Skeletal muscle satellite cell (primary cell): ENCODE results near the gene FNBP1L.
"Not testable (repeated sequence)": the region's sequence is repeated elsewhere in the genome, so short reads cannot be mapped to it uniquely, and the experiment has no call there.

ENCODE experiments used
- H3K27me3 ChIP-seq: 2 replicates; pipeline ENCODE4 v1.7.0; 2013; ENCODE audit warnings: low read length; ENCODE audit not compliant: control insufficient read depth, insufficient read depth
- H3K36me3 ChIP-seq: 2 replicates; pipeline ENCODE4 v1.7.0; 2013; ENCODE audit warnings: mild to moderate bottlenecking, control low read depth, low read length; ENCODE audit not compliant: insufficient read depth
- H3K4me1 ChIP-seq: 2 replicates; pipeline ENCODE4 v1.7.0; 2013; ENCODE audit warnings: low read length; ENCODE audit not compliant: control insufficient read depth, insufficient read depth
- H3K4me2 ChIP-seq: 2 replicates; pipeline ENCODE4 v1.7.0; 2013; ENCODE audit warnings: mild to moderate bottlenecking, low read length
- H3K4me3 ChIP-seq: 2 replicates; pipeline ENCODE4 v1.7.0; 2013; ENCODE audit warnings: low read length
- H3K9ac ChIP-seq: 2 replicates; pipeline ENCODE4 v1.7.0; 2013; ENCODE audit warnings: mild to moderate bottlenecking, low read depth, low read length, moderate library complexity
- H3K9me3 ChIP-seq: replicated peaks from 2 replicates; pipeline ENCODE4 v1.7.0; 2013; ENCODE audit warnings: mild to moderate bottlenecking, control low read depth, low read length

The FNBP1L gene

DNA sequence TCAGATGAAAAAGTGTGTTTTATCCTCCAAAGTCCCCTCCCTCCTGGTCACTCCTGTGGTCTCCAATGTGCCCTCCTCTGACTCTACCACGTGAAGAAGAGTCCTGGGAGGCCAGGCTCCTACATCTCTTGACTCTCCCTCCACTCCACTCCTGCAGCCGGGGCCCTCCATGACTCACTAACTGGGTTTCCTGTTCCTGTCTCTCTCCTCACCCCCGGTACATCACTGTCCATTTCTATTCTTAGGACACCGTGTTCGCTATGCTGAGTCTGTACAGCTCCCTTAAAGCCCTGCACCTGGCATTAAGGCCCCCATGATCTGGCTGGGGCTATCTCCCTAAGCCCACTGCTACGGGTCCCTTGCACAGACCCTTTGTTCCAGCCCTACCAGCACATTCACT, 140.3 kb downstream of the FNBP1L start:
- H3K27me3 ChIP-seq: no peaks in the 10 kb centered on the region
- peaks cover 86% of the 10 kb centered on the region for H3K36me3 ChIP-seq
- H3K9ac ChIP-seq: no peak overlapping the region
- H3K4me1 ChIP-seq: peaks cover 46% of the 10 kb centered on the region
- no peaks in the 10 kb centered on the region for H3K9me3 ChIP-seq
- H3K4me2 ChIP-seq: no peak overlapping the region
- no peak overlapping the region for H3K4me3 ChIP-seq

DNA sequence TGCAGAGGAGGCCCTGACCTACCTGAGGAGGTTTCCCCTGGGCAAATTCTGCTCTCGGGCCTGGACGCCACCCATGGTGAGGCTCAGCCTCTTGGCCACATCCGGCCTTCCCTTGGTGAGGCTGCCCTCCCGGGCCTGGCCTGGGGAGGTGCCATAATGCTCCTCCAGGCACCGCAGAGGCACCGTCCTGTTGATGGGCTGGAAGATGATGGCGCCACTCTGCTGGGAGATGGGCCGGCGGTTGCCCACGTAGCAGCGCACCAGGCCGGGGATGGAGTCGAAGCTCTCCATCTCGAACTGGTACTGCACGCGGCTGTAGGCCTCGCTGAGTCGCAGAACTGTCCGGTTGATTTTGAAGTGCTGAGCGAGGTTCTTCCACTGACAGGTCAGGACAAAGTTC, 141.0 kb downstream of the FNBP1L start:
- no peak overlapping the region for H3K4me3 ChIP-seq
- H3K27me3 ChIP-seq: no peaks in the 10 kb centered on the region
- H3K36me3 ChIP-seq: peaks cover 83% of the 10 kb centered on the region
- no peaks in the 10 kb centered on the region for H3K9me3 ChIP-seq
- H3K4me2 ChIP-seq: no peak overlapping the region
- H3K4me1 ChIP-seq: peaks cover 49% of the 10 kb centered on the region
- H3K9ac ChIP-seq: no peak overlapping the region

DNA sequence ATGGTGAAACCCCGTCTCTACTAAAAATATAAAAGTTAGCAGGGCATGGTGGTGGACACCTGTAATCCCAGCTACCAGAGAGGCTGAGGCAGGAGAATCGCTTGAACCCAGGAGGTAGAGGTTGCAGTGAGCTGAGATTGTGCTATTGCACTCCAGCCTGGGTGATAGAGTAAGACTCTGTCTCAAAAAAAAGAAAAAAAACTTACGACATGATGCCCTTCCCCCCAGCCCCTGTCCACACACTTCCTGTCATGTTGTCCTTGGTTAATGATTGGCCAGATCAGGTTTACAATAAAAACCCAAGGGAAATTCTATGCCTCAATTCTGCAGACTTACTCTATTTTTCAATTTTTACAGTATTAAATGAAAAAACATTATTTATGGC, 143.4 kb downstream of the FNBP1L start:
- peaks cover 69% of the 10 kb centered on the region for H3K36me3 ChIP-seq
- H3K4me3 ChIP-seq, H3K27me3 ChIP-seq, H3K9ac ChIP-seq, H3K9me3 ChIP-seq, H3K4me2 ChIP-seq: not testable (repeated sequence)
- H3K4me1 ChIP-seq: peaks cover 65% of the 10 kb centered on the region

DNA sequence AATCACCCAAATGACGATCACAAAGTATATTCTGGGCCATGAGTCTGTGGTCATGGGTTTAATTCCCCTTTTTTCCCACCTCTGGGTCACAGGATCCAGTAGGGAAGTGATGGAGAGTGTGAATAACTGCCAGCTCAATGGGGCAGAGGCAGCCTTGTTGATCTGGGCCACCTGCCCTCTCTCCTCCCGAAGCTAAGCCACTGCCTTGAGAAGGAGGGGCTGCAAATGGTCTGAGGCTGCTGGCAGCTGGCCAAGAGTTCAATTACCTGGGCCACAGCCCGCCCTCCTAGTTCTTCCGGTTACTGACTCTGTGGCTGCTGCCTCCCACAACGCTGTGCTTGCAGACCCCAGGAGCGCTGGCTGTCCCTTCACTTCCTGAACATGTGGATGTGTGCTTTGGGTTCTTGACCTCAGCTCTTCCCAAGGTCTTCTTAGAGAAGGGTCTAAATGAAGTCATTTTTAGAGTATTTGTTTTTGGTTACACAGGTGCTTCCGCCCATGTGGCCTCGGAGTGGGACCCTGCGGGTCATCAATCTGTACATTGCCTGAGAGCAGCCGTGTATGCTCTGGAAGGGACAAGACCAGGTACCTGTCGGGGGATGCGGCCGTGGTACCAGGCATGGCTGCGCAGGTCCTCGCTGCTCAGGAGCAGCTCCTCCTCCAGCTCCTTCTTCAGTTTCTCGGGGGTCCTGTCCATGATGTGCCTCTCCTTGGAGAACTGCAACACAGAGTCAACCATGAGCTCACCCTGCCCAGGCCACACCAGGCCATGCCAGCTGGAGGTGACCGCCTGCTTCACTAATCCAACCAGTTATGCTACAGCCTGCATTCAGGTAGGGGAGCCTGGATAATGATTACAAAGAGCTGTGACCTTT, 144.0 kb downstream of the FNBP1L start:
- H3K4me3 ChIP-seq: no peak overlapping the region
- H3K9me3 ChIP-seq: no peaks in the 10 kb centered on the region
- H3K4me1 ChIP-seq: peaks cover 70% of the 10 kb centered on the region
- no peak overlapping the region for H3K4me2 ChIP-seq
- no peak overlapping the region for H3K9ac ChIP-seq
- H3K27me3 ChIP-seq: no peaks in the 10 kb centered on the region
- H3K36me3 ChIP-seq: peaks cover 67% of the 10 kb centered on the region

DNA sequence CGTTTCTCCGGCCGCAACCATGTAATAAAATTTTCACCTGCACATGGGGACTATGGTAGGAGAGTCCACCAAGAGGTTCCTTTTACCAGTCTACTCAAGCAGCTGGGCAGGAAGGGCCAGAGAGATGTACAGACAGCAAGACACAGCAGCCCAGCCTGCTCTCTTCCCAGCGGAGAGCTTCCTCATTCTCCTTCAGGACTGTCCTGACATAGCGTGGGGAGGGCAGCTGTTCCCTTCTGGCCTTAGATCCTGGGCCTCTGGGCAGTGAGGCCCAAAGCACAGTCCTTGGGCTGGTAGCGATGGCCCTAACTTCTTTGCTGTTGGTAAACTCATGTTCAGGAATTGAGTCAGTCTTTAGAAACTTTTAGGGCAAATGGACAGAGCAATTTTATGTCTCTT, 144.6 kb downstream of the FNBP1L start:
- Histone ChIP-seq H3K4me3 (no peak overlapping the region), H3K36me3 (peaks cover 61% of the 10 kb centered on the region), H3K27me3 (no peaks in the 10 kb centered on the region), H3K9ac (no peak overlapping the region), H3K9me3 (no peaks in the 10 kb centered on the region), H3K4me2 (no peak overlapping the region), H3K4me1 (peaks cover 70% of the 10 kb centered on the region)

DNA sequence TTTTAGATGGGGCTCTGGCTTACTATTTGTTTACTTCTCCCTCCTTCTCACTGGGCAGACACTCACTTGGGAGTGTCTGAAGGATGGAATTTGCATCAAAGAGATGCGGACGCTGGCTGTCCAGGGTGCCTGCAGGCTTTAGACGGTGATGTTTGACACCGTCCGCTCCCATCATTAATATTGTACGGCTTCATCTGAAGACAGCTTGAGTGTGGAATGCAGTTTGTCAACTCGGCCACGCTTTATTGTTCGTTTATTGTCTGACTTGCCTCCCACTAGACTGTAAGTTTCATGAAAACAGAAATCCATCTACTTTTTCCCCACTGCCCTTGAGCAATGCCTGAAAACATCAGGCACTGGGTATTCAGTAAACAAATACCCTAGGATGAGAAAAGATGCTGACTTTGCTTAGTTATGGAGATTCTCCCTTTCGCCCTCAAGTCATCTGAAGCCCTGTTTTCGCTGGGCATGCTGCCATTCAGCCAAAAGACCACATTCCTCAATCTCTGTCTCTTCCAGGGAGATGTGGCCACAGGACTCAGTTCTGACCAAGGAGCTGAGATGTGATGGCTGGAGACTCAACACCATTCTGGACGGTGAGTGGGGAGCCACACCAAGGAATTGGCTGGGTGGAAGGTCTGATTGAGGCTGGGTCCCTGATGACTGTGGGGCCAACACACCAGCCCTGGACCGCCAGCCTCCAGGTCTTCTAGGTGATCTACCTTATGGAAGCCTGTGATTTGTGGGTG, 146.1 kb downstream of the FNBP1L start:
- H3K4me2 ChIP-seq: no peak overlapping the region
- H3K4me3 ChIP-seq: no peak overlapping the region
- H3K9ac ChIP-seq: no peak overlapping the region
- H3K4me1 ChIP-seq: peaks cover 70% of the 10 kb centered on the region
- peaks cover 46% of the 10 kb centered on the region for H3K36me3 ChIP-seq
- no peaks in the 10 kb centered on the region for H3K27me3 ChIP-seq
- H3K9me3 ChIP-seq: no peaks in the 10 kb centered on the region

DNA sequence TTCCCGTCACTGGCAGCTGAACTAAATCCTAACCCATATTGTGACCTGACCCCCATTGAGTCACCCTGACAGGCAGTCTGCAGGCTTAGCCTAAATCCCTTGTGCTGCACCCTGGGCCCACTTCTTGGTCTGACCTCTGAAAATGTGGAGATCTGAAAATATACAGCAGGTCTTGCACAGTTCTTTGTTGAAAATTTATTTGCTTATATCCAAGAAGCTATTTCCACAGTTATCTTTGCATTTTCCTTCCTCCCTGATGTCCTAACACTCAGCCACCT, 146.6 kb downstream of the FNBP1L start:
- H3K9ac ChIP-seq: no peak overlapping the region
- H3K27me3 ChIP-seq: no peaks in the 10 kb centered on the region
- H3K9me3 ChIP-seq: no peaks in the 10 kb centered on the region
- peaks cover 72% of the 10 kb centered on the region for H3K4me1 ChIP-seq
- no peak overlapping the region for H3K4me2 ChIP-seq
- H3K36me3 ChIP-seq: peaks cover 41% of the 10 kb centered on the region
- H3K4me3 ChIP-seq: no peak overlapping the region

DNA sequence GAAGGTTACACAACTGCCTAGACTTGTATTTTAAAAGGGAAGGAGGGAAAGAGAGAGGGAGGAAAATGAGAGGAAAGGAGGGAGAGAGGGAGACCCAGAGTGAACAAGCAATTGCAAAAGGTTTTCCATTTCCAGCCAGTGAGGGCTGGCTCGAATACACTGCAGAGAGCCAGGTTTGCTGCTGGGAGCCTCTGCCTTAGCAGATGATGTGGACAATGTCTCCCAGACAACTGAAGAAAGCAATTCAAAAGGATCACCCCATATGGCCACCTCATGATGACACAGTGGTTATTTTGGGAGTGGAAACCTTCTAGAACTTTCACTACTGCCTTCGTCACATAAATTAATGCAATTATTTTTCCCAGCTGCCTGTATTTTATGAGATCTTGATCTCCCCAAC, 147.3 kb downstream of the FNBP1L start:
- H3K36me3 ChIP-seq: peaks cover 33% of the 10 kb centered on the region
- H3K9ac ChIP-seq: peak overlapping the region; percentile 18
- H3K4me2 ChIP-seq: no peak overlapping the region
- H3K9me3 ChIP-seq: no peaks in the 10 kb centered on the region
- peaks cover 68% of the 10 kb centered on the region for H3K4me1 ChIP-seq
- no peaks in the 10 kb centered on the region for H3K27me3 ChIP-seq
- H3K4me3 ChIP-seq: no peak overlapping the region

DNA sequence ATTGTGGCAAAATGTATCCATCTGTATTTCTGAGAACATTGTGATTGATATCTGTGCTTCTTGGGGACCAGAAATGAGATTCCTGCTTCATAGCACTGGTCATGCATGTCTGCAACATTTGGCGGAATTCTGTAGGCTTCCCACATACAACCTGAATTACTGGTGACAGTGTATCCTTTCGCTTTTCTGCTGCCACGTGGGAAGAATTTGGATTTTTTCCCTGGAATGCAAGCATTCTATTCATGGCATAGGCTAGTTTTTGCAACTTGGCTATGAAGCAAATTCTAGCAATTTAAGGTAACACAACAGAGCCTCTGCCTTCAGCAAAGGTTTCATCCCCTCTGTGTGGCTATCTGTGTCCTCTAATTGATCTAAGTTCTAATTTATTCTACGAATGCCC, 147.8 kb downstream of the FNBP1L start:
- Histone ChIP-seq H3K9ac (peak overlapping the region; percentile 4), H3K4me1 (peaks cover 69% of the 10 kb centered on the region), H3K36me3 (peaks cover 29% of the 10 kb centered on the region), H3K4me3 (no peak overlapping the region), H3K9me3 (no peaks in the 10 kb centered on the region), H3K4me2 (no peak overlapping the region), H3K27me3 (no peaks in the 10 kb centered on the region)

DNA sequence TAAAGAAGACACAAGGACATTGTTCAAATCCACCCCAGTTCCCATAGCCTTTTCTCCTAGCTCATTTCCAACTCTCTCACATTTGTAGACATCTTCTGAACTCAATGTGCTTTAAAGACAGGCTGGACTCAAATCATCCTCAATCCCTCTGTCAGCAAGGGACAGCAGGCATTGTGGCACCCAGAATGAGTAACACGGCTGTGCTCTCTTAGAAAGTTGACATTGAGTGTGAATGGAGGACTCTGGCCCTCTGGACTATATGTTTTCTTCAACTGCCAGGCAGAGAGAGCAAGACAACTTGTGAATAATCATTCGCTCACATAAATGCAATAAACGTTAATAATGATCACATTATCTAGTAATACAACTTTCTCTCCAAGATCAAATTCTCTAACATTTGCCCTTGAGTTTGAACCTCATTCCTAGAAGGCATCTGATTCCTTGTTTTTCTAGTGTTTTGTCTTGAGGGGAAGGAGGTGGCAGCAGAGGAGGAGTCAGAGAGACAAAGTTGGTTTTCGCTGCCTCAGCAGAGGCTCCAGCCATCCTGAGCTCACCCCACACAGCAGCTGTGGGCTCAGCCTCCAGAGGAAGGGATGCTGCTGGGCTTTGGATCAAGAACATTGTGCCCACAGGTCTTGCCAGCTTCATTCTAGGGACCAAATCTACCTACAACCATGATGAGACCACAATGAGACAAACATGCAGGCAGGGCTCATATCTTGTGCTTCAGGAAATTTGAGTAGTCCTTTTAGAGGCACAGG, 148.6 kb downstream of the FNBP1L start:
- Histone ChIP-seq H3K4me1 (peaks cover 66% of the 10 kb centered on the region), H3K9me3 (no peaks in the 10 kb centered on the region), H3K4me2 (no peak overlapping the region), H3K36me3 (peaks cover 25% of the 10 kb centered on the region), H3K9ac (no peak overlapping the region), H3K4me3 (no peak overlapping the region), H3K27me3 (no peaks in the 10 kb centered on the region)

DNA sequence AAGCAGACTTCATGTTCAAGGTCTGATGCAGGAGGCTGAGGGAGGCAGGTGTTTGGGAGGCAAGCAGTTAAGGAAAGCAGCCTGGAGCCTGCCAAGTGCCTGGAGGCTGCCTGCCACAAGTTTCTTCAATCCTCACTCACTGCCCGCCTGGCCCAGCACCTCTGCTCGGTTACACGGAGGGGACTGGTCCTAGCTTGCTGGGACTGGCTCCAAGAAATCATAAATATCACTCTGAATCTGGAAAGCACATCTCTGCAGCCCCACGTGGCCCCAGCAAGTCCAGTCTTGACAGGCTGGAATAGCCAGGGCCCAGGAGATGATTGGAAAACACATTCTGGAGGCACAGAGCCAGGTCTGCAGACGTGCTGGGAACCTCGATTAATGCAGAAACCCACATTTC, 149.8 kb downstream of the FNBP1L start:
- H3K4me3 ChIP-seq: no peak overlapping the region
- H3K4me2 ChIP-seq: no peak overlapping the region
- H3K27me3 ChIP-seq: no peaks in the 10 kb centered on the region
- H3K9ac ChIP-seq: no peak overlapping the region
- no peaks in the 10 kb centered on the region for H3K9me3 ChIP-seq
- H3K36me3 ChIP-seq: peaks cover 16% of the 10 kb centered on the region
- H3K4me1 ChIP-seq: peaks cover 54% of the 10 kb centered on the region
